Measurements from ENCODE around the gene NLRP2B. TPM values are rescaled to one million over a fixed set of nuclear protein-coding genes. Genes with fewer than 3 reads are reported as not detected.

Gene NLRP2B
- total RNA-seq, 3 donors from 2014 or later (not counting 1 experiment from before 2014, with no cell fraction given) = not detected

- no peaks in the 10 kb centered on the region for H3K27me3 ChIP-seq (ENCODE audit: control insufficient read depth, insufficient read depth, low read length)
- H3K9me3 Mint-ChIP-seq = peaks cover 0 to 7% of the 10 kb centered on the region in 2 donors
- peaks cover 5% of the 10 kb centered on the region for H3K9me3 ChIP-seq (ENCODE audit: control insufficient read depth, insufficient read depth, low read length)
- ATAC-seq (no peak), DNase-seq (no peak)
- H3K36me3 Mint-ChIP-seq = peaks cover 6% of the 10 kb centered on the region
- H3K4me3 ChIP-seq (ENCODE audit: low read length) = no peak overlapping the region
- no peaks in the 10 kb centered on the region for H3K27me3 Mint-ChIP-seq (ENCODE audit: low read depth in 2 of 2)
- no peak overlapping the region for H3K27ac ChIP-seq (ENCODE audit: low read length)
- intact Hi-C loops (cut with micrococcal nuclease) = no loop called here
- WGBS (ENCODE audit: insufficient coverage) = 86% methylated on average over 5 of the region's 8 CpGs
- H3K4me1 Mint-ChIP-seq = no peaks in the 10 kb centered on the region
- TF ChIP-seq CTCF (IDR thresholded peaks at IDR 0.05) = no peak
- no peak overlapping the region for H3K27ac Mint-ChIP-seq
- H3K4me3 Mint-ChIP-seq = no peak overlapping the region
- no peaks in the 10 kb centered on the region for H3K36me3 ChIP-seq (ENCODE audit: control insufficient read depth, insufficient read depth, low read length)
- no peaks in the 10 kb centered on the region for H3K4me1 ChIP-seq (ENCODE audit: control insufficient read depth, insufficient read depth, low read length)
Observed at GRCh38 chrX:57677132-57677858, 2.8 kb downstream of the NLRP2B start.

GRCh38 chrX:57675320-57675719, 4.7 kb downstream of the NLRP2B start:
- no peak overlapping the region for H3K27ac Mint-ChIP-seq
- no peak for ATAC-seq
- peaks cover 5% of the 10 kb centered on the region for H3K9me3 ChIP-seq (ENCODE audit: control insufficient read depth, insufficient read depth, low read length)
- peaks cover 0 to 7% of the 10 kb centered on the region in 2 donors for H3K9me3 Mint-ChIP-seq
- no peak overlapping the region for H3K4me3 Mint-ChIP-seq
- H3K36me3 Mint-ChIP-seq = peaks cover 6% of the 10 kb centered on the region
- no peaks in the 10 kb centered on the region for H3K4me1 ChIP-seq (ENCODE audit: control insufficient read depth, insufficient read depth, low read length)
- TF ChIP-seq CTCF (IDR thresholded peaks at IDR 0.05) = no peak
- no peaks in the 10 kb centered on the region for H3K27me3 Mint-ChIP-seq (ENCODE audit: low read depth in 2 of 2)
- H3K36me3 ChIP-seq (ENCODE audit: control insufficient read depth, insufficient read depth, low read length) = no peaks in the 10 kb centered on the region
- no peak overlapping the region for H3K27ac ChIP-seq (ENCODE audit: low read length)
- WGBS (ENCODE audit: insufficient coverage) = no CpG with 5 or more reads among the region's 2 CpGs
- no peaks in the 10 kb centered on the region for H3K27me3 ChIP-seq (ENCODE audit: control insufficient read depth, insufficient read depth, low read length)
- H3K4me1 Mint-ChIP-seq = no peaks in the 10 kb centered on the region
- H3K4me3 ChIP-seq (ENCODE audit: low read length) = no peak overlapping the region
- DNase-seq = no peak
- intact Hi-C loops (cut with micrococcal nuclease) = no loop called here

- no peak for ATAC-seq
- no peak for DNase-seq
- H3K27ac Mint-ChIP-seq = no peak overlapping the region
- Histone ChIP-seq H3K4me3 (ENCODE audit: low read length) (no peak overlapping the region), H3K27ac (ENCODE audit: low read length) (no peak overlapping the region), H3K27me3 (ENCODE audit: control insufficient read depth, insufficient read depth, low read length) (no peaks in the 10 kb centered on the region), H3K9me3 (ENCODE audit: control insufficient read depth, insufficient read depth, low read length) (peaks cover 5% of the 10 kb centered on the region), H3K4me1 (ENCODE audit: control insufficient read depth, insufficient read depth, low read length) (no peaks in the 10 kb centered on the region), H3K36me3 (ENCODE audit: control insufficient read depth, insufficient read depth, low read length) (no peaks in the 10 kb centered on the region)
- 72% methylated on average over 3 of the region's 5 CpGs for WGBS (ENCODE audit: insufficient coverage)
- intact Hi-C loops (cut with micrococcal nuclease) = no loop called here
- H3K36me3 Mint-ChIP-seq = peaks cover 6% of the 10 kb centered on the region
- H3K27me3 Mint-ChIP-seq (ENCODE audit: low read depth in 2 of 2) = no peaks in the 10 kb centered on the region
- H3K4me3 Mint-ChIP-seq = no peak overlapping the region
- H3K4me1 Mint-ChIP-seq = no peaks in the 10 kb centered on the region
- TF ChIP-seq CTCF (IDR thresholded peaks at IDR 0.05) = no peak
- peaks cover 0 to 7% of the 10 kb centered on the region in 2 donors for H3K9me3 Mint-ChIP-seq
Observed at GRCh38 chrX:57674861-57675260, 5.2 kb downstream of the NLRP2B start.

- H3K9me3 Mint-ChIP-seq = peaks cover 0 to 6% of the 10 kb centered on the region in 2 donors
- H3K4me1 Mint-ChIP-seq = no peaks in the 10 kb centered on the region
- peaks cover 3% of the 10 kb centered on the region for H3K9me3 ChIP-seq (ENCODE audit: control insufficient read depth, insufficient read depth, low read length)
- DNase-seq (no peak), ATAC-seq (no peak)
- no CpG with 5 or more reads among the region's 1 CpG for WGBS (ENCODE audit: insufficient coverage)
- no peaks in the 10 kb centered on the region for H3K36me3 ChIP-seq (ENCODE audit: control insufficient read depth, insufficient read depth, low read length)
- H3K4me3 Mint-ChIP-seq = no peak overlapping the region
- H3K27ac ChIP-seq (ENCODE audit: low read length) = no peak overlapping the region
- intact Hi-C loops (cut with micrococcal nuclease) = no loop called here
- no peaks in the 10 kb centered on the region for H3K27me3 ChIP-seq (ENCODE audit: control insufficient read depth, insufficient read depth, low read length)
- TF ChIP-seq CTCF (IDR thresholded peaks at IDR 0.05) = no peak
- H3K27ac Mint-ChIP-seq = no peak overlapping the region
- no peaks in the 10 kb centered on the region for H3K4me1 ChIP-seq (ENCODE audit: control insufficient read depth, insufficient read depth, low read length)
- peaks cover 6% of the 10 kb centered on the region for H3K36me3 Mint-ChIP-seq
- H3K4me3 ChIP-seq (ENCODE audit: low read length) = no peak overlapping the region
- no peaks in the 10 kb centered on the region for H3K27me3 Mint-ChIP-seq (ENCODE audit: low read depth in 2 of 2)
Observed at GRCh38 chrX:57669961-57670360, 10.1 kb downstream of the NLRP2B start.

Measured in natural killer cell (primary cell).